ENCODE data around the gene CCL16.
A peak's percentile ranks its signal among the peaks of the same experiment; 100 is the strongest.
"Not testable (repeated sequence)": the region's sequence is repeated elsewhere in the genome, so short reads cannot be mapped to it uniquely, and the experiment has no call there.

The CCL16 gene

GRCh38 chr17:35981246-35981645 is at the start of gene CCL16:
TSS of gene CCL16 (minus strand) at chr17:35981497. CDS start at chr17:35981420, 77 bp downstream.
- no peak for TF ChIP-seq CTCF (conservative IDR thresholded peaks at IDR 0.05)
- no peak within 1 kb of the TSS for H3K27ac ChIP-seq

GRCh38 chr17:36030956-36031355 is 49.7 kb upstream of the CCL16 start:
- no peak overlapping the region for H3K27ac ChIP-seq
- no peak for TF ChIP-seq CTCF (conservative IDR thresholded peaks at IDR 0.05)

- no peak for TF ChIP-seq CTCF (conservative IDR thresholded peaks at IDR 0.05)
- peak overlapping the region; percentile 55 for H3K27ac ChIP-seq
These were observed 46.5 kb upstream of the CCL16 start for GRCh38 chr17:36027761-36028160.

- H3K27ac ChIP-seq = no peak overlapping the region; the same call in 1 of the 2 replicates
- no peak for TF ChIP-seq CTCF (conservative IDR thresholded peaks at IDR 0.05)
These were observed 43.0 kb upstream of the CCL16 start for GRCh38 chr17:36024106-36024869.

GRCh38 chr17:36019423-36019822 is 38.1 kb upstream of the CCL16 start:
- H3K27ac ChIP-seq = no peak overlapping the region
- no peak for TF ChIP-seq CTCF (conservative IDR thresholded peaks at IDR 0.05)

GRCh38 chr17:36017799-36018198 is 36.5 kb upstream of the CCL16 start, which contains the start of gene CCL23:
TSS of gene CCL23 (minus strand) at chr17:36017972. CDS start at chr17:36017897, 75 bp downstream.
- no peak for TF ChIP-seq CTCF (conservative IDR thresholded peaks at IDR 0.05)
- no peak within 1 kb of the TSS for H3K27ac ChIP-seq

- H3K27ac ChIP-seq = no peak overlapping the region
- no peak for TF ChIP-seq CTCF (conservative IDR thresholded peaks at IDR 0.05)
These were observed 35.3 kb upstream of the CCL16 start for GRCh38 chr17:36016555-36016954.

GRCh38 chr17:36015895-36016294 is 34.6 kb upstream of the CCL16 start:
- H3K27ac ChIP-seq = not testable (repeated sequence)
